OCI-LY7 (cell line): ENCODE measurements around the gene HOXA7. TPM values are rescaled to one million over a fixed set of nuclear protein-coding genes. Genes with fewer than 3 reads are reported as not detected.

ENCODE experiments used
- BruUV-seq: library from RNA; stranded (reverse); fragments of 400-500 nt; replicated peaks from 2 replicates; lab custom pipeline; 2021; lab: Mats Ljungman, UMichigan
- CTCF ChIA-PET: fragments of 300-600 bp; sonication (Branson Sonifier 250); formaldehyde crosslinking; loops from one replicate; lab custom pipeline; 2022; ENCODE audit warnings: antibody characterized with exemption; ENCODE audit not compliant: unreplicated experiment; lab: Charles Lee
- POLR2A ChIA-PET: fragments of 300-600 bp; sonication (Branson Sonifier 250); formaldehyde crosslinking; loops from one replicate; lab custom pipeline; 2022; ENCODE audit warnings: antibody characterized with exemption; lab: Charles Lee
- DNase-seq: peaks from one replicate; pipeline ENCODE4 v3.0.0-alpha.2; 2015; ENCODE audit warnings: low spot score
- H2AFZ ChIP-seq: fragments of 200-600 bp; sonication (generic), shearing (Covaris generic); 2 replicates; pipeline ENCODE4 v1.6.1; 2014; ENCODE audit warnings: mild to moderate bottlenecking, antibody characterized with exemption, low read length, moderate library complexity
- H3K27ac ChIP-seq: fragments of 200-600 bp; sonication (generic); 2 replicates; pipeline ENCODE4 v1.5.1; 2014; ENCODE audit warnings: mixed run types, low read depth, mild to moderate bottlenecking, moderate library complexity, low read length, inconsistent platforms; ENCODE audit not compliant: poor library complexity, severe bottlenecking
- H3K36me3 ChIP-seq: fragments of 200-600 bp; sonication (generic); 2 replicates; pipeline ENCODE4 v1.6.1; 2014; ENCODE audit warnings: mild to moderate bottlenecking, antibody characterized with exemption, low read length, moderate library complexity, mixed read lengths; ENCODE audit not compliant: insufficient read depth
- H3K4me1 ChIP-seq: fragments of 200-600 bp; sonication (generic); 2 replicates; pipeline ENCODE4 v1.5.1; 2014; ENCODE audit warnings: mild to moderate bottlenecking, low read length; ENCODE audit not compliant: insufficient read depth, poor library complexity, severe bottlenecking
- H3K4me2 ChIP-seq: fragments of 200-600 bp; sonication (generic); 2 replicates; pipeline ENCODE4 v1.6.1; 2014; ENCODE audit warnings: mild to moderate bottlenecking, low read length
- H3K4me3 ChIP-seq: fragments of 200-600 bp; sonication (generic); 2 replicates; pipeline ENCODE4 v1.5.1; 2014; ENCODE audit warnings: mild to moderate bottlenecking, low read depth, low read length; ENCODE audit not compliant: poor library complexity, severe bottlenecking
- H3K79me2 ChIP-seq: fragments of 200-600 bp; sonication (generic); 2 replicates; pipeline ENCODE4 v1.6.1; 2016; ENCODE audit warnings: low read depth, mild to moderate bottlenecking, low read length, moderate library complexity, mixed read lengths; ENCODE audit not compliant: insufficient read depth
- H3K9me2 ChIP-seq: fragments of 200-600 bp; sonication (generic); 2 replicates; pipeline ENCODE4 v1.6.1; 2016; ENCODE audit warnings: mild to moderate bottlenecking, low read length, mixed read lengths; ENCODE audit not compliant: insufficient read depth
- H3K9me3 ChIP-seq: fragments of 200-600 bp; sonication (generic); 2 replicates; pipeline ENCODE4 v1.6.1; 2014; ENCODE audit warnings: mild to moderate bottlenecking, mixed run types, low read length, mixed read lengths
- H4K20me1 ChIP-seq: fragments of 200-600 bp; sonication (generic); 2 replicates; pipeline ENCODE4 v1.6.1; 2014; ENCODE audit warnings: mild to moderate bottlenecking, antibody characterized with exemption, low read length, moderate library complexity, mixed read lengths; ENCODE audit not compliant: insufficient read depth
- EZH2phosphoT487 ChIP-seq: fragments of 200-600 bp; sonication (generic); IDR thresholded peaks from 2 replicates; pipeline ENCODE4 v1.6.1; 2018; ENCODE audit warnings: low read depth, borderline replicate concordance, mild to moderate bottlenecking, mixed run types, antibody characterized with exemption, low read length, moderate library complexity, mixed read lengths
- intact Hi-C: fragments of 100-400 bp; cut with micrococcal nuclease; formaldehyde crosslinking; loops from one replicate; pipeline ENCODE4 v1.10.0; 2022; ENCODE audit not compliant: unreplicated experiment
- total RNA-seq, 2 experiments: library from RNA; depleted of rRNA in 1 of 2; stranded (reverse); fragments of >200 nt in 1 of 2; shearing (Covaris generic) in 1 of 2; gene quantifications; 2 replicates each; pipeline ENCODE4 v1.2.3, GENCODE V29; 2014 to 2022
- TF ChIP-seq, protein P1 (sequence below): fragments of 200-600 bp; sonication (generic); conservative IDR thresholded peaks from 2 replicates; pipeline ENCODE4 v1.5.1; 2014; ENCODE audit warnings: mild to moderate bottlenecking, antibody characterized with exemption, low read length, moderate library complexity, mixed read lengths

Gene HOXA7
- total RNA-seq, 2 experiments from 2014 or later: 1.2 to 6.0 TPM

DNA sequence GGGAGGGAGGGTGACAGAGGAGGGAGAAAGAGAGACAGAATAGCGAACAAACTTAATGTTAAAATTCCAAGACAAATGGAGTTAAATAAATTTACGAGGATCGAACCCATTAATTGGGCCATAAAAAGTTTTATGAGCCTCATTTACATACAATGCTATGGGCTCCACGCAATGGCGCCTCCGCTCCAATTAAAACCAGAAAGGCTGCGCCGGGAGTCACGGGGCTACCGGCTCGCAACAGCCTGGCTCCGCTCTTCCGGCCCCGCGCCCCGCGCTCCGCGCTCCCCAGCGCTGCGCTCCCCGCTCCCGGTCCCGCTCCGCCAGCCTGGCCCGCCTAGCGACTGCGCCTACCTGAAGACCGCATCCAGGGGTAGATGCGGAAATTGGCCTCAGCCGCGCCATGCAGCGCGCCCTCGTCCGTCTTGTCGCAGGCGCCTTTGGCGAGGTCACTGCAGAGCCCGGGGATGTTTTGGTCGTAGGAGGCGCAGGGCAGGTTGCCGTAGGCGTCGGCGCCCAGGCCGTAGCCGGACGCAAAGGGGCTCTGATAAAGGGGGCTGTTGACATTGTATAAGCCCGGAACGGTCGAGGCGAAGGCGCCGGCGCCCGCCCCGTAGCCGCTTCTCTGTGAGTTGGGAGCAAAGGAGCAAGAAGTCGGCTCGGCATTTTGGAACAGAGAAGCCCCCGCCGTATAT, 513 bp downstream of the HOXA7 start:
- ChIA-PET POLR2A (interaction anchor here (0.6 kb wide), 1 partner anchor 190 kb away, joined by 3 read pairs; no protein-coding TSS in a partner anchor), CTCF (interaction anchor here (0.5 kb wide), 1 partner anchor 296 kb away, joined by 3 read pairs; no protein-coding TSS in a partner anchor)
- peak; percentile 65 for DNase-seq
- H3K9me2 ChIP-seq: no peaks in the 10 kb centered on the region
- H3K79me2 ChIP-seq: no peaks in the 10 kb centered on the region
- H3K27ac ChIP-seq: peak overlapping the region; percentile 47
- no TSS peak for BruUV-seq
- TF ChIP-seq, protein P1, sequence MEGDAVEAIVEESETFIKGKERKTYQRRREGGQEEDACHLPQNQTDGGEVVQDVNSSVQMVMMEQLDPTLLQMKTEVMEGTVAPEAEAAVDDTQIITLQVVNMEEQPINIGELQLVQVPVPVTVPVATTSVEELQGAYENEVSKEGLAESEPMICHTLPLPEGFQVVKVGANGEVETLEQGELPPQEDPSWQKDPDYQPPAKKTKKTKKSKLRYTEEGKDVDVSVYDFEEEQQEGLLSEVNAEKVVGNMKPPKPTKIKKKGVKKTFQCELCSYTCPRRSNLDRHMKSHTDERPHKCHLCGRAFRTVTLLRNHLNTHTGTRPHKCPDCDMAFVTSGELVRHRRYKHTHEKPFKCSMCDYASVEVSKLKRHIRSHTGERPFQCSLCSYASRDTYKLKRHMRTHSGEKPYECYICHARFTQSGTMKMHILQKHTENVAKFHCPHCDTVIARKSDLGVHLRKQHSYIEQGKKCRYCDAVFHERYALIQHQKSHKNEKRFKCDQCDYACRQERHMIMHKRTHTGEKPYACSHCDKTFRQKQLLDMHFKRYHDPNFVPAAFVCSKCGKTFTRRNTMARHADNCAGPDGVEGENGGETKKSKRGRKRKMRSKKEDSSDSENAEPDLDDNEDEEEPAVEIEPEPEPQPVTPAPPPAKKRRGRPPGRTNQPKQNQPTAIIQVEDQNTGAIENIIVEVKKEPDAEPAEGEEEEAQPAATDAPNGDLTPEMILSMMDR: no peak; the same call in 1 of the 2 replicates
- no peak for TF ChIP-seq EZH2phosphoT487
- H2AFZ ChIP-seq: peak overlapping the region; percentile 99
- H3K4me2 ChIP-seq: peak overlapping the region; percentile 84
- peak overlapping the region; percentile 69 for H3K4me3 ChIP-seq
- H4K20me1 ChIP-seq: no peaks in the 10 kb centered on the region
- intact Hi-C loops: loop anchor here (10.0 kb wide), 1 partner anchor 1261 kb away; no protein-coding TSS in a partner anchor
- peaks cover 40% of the 10 kb centered on the region for H3K4me1 ChIP-seq
- H3K9me3 ChIP-seq: no peaks in the 10 kb centered on the region
- H3K36me3 ChIP-seq: no peaks in the 10 kb centered on the region

DNA sequence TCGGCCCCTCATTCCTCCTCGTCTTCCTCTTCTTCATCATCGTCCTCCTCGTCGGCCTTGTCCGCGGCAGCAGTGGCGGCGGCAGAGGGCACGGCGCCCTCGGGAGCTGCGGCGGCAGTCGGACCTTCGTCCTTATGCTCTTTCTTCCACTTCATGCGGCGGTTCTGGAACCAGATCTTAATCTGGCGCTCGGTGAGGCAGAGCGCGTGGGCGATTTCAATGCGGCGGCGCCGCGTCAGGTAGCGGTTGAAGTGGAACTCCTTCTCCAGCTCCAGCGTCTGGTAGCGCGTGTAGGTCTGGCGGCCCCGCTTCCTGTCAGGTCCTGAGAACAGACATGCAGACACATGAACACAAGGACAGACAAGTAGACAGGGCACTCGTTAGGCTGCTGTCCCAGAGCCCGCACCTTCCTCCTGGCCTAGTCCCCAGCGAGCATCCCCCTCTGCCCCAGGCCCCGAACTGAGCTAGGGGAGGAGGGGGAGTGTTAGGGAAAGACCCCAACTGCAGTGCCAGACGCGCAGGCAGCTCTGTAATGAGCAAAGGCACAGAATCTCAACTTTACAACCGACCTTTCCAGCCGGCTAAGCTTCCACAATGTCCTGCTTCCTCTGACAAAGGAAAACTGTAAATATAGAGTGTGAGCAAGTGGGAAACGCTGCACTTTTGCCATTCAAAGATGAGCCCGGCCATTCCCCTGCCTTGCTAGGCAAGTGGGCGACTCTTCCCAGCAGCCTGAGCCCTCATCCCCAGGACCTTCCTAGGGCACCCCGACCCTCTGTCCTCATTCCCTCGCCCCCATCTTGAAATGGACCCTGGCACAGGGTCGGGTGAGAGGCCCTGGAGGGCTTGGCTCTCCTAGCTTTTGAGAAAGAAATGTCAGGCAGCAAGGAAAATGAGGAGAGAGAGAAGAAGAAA, 1.3 kb downstream of the HOXA7 start:
- Histone ChIP-seq H3K79me2 (no peaks in the 10 kb centered on the region), H3K4me3 (peak overlapping the region; percentile 69), H3K36me3 (no peaks in the 10 kb centered on the region), H3K4me2 (peak overlapping the region; percentile 84), H3K9me2 (no peaks in the 10 kb centered on the region), H3K4me1 (peaks cover 35% of the 10 kb centered on the region), H3K9me3 (no peaks in the 10 kb centered on the region), H3K27ac (peak overlapping the region; percentile 47), H2AFZ (peak overlapping the region; percentile 99), H4K20me1 (no peaks in the 10 kb centered on the region)
- ChIA-PET CTCF (interaction anchor here (0.5 kb wide), 1 partner anchor 296 kb away, joined by 3 read pairs; no protein-coding TSS in a partner anchor), POLR2A (interaction anchor here (0.6 kb wide), 2 partner anchors 189 to 877 kb away, joined by 3 read pairs; no protein-coding TSS in a partner anchor)
- TF ChIP-seq, protein P1: no peak
- TF ChIP-seq EZH2phosphoT487: no peak
- intact Hi-C loops: loop anchor here (10.0 kb wide), 1 partner anchor 1260 kb away; no protein-coding TSS in a partner anchor
- DNase-seq: peak; percentile 33
- BruUV-seq: no TSS peak
